Endodermal cell (in vitro differentiated cells): Measurements from ENCODE around the gene SLC2A1. TPM values are rescaled to one million over a fixed set of nuclear protein-coding genes. Genes with fewer than 3 reads are reported as not detected.
"Not testable (repeated sequence)": the region's sequence is repeated elsewhere in the genome, so short reads cannot be mapped to it uniquely, and the experiment has no call there.

ENCODE experiments used
- DNase-seq: peaks from one replicate; pipeline ENCODE4 v3.0.0-alpha.2; 2017
- H3K27ac ChIP-seq: 2 replicates; pipeline ENCODE4 v1.5.1; 2013; ENCODE audit warnings: mild to moderate bottlenecking, low read depth, low read length, moderate library complexity
- H3K27me3 ChIP-seq: 2 replicates; pipeline ENCODE4 v1.6.1; 2013; ENCODE audit warnings: mild to moderate bottlenecking, low read length, moderate library complexity; ENCODE audit not compliant: insufficient read depth, control insufficient read depth, poor library complexity, severe bottlenecking
- H3K36me3 ChIP-seq: 2 replicates; pipeline ENCODE4 v1.7.0; 2013; ENCODE audit warnings: mild to moderate bottlenecking, low read length, moderate library complexity; ENCODE audit not compliant: control insufficient read depth, insufficient read depth
- H3K4me1 ChIP-seq: one replicate; pipeline ENCODE4 v1.7.0; 2013; ENCODE audit warnings: low read length; ENCODE audit not compliant: control insufficient read depth, insufficient read depth
- H3K4me3 ChIP-seq: 2 replicates; pipeline ENCODE4 v1.5.1; 2013; ENCODE audit warnings: mild to moderate bottlenecking, low read length, moderate library complexity
- H3K9ac ChIP-seq: 2 replicates; pipeline ENCODE4 v1.6.1; 2013; ENCODE audit warnings: mild to moderate bottlenecking, low read length, moderate library complexity; ENCODE audit not compliant: poor library complexity, severe bottlenecking; ENCODE audit errors: extremely low read depth
- H3K9me3 ChIP-seq: 2 replicates; pipeline ENCODE4 v1.6.1; 2013; ENCODE audit warnings: mild to moderate bottlenecking, low read length, moderate library complexity; ENCODE audit not compliant: control insufficient read depth
- H3K27ac Mint-ChIP-seq: 2 replicates; pipeline ENCODE4 v1.8.0; 2020; ENCODE audit warnings: mixed read lengths
- H3K27me3 Mint-ChIP-seq: 2 replicates; pipeline ENCODE4 v1.8.0; 2021; ENCODE audit warnings: mild to moderate bottlenecking, mixed read lengths; ENCODE audit not compliant: insufficient read depth
- H3K36me3 Mint-ChIP-seq: 2 replicates; pipeline ENCODE4 v1.8.0; 2020; ENCODE audit warnings: low read depth, mixed read lengths
- H3K4me1 Mint-ChIP-seq: 2 replicates; pipeline ENCODE4 v1.8.0; 2020; ENCODE audit warnings: mixed read lengths
- H3K4me3 Mint-ChIP-seq: 2 replicates; pipeline ENCODE4 v1.8.0; 2020; ENCODE audit warnings: mild to moderate bottlenecking, moderate library complexity, mixed read lengths
- H3K9me3 Mint-ChIP-seq: 2 replicates; pipeline ENCODE4 v1.8.0; 2020; ENCODE audit warnings: mild to moderate bottlenecking, mixed read lengths
- WGBS, 2 experiments: methylation state at CpG; one replicate each; pipeline versions ENCODE4 v1.1.5 to v1.1.7; 2013; ENCODE audit warnings: missing lambda C conversion rate in 2 of 2, mixed read lengths in 1 of 2; ENCODE audit not compliant: insufficient coverage in 1 of 2, insufficient read length in 1 of 2; 5-methylcytosine and 5-hydroxymethylcytosine counted together
- total RNA-seq, 2 donors: library from RNA; stranded (reverse); fragmentation: NEBNext Ultra II Directional in 1 of 2; extraction: Animal tissue kit (Norgen Biotek cat#: 25700) in 1 of 2; gene quantifications; 2 replicates in 1 of 2; 3 replicates in 1 of 2; pipeline ENCODE4 v1.2.1, GENCODE V29; 2021
- TF ChIP-seq, protein P1 (sequence below): fragments of 200-600 bp; sonication (generic); conservative IDR thresholded peaks from 2 replicates; pipeline ENCODE4 v1.5.0; 2021; ENCODE audit warnings: antibody characterized with exemption, mild to moderate bottlenecking

SLC2A1 gene
- total RNA-seq, 2 donors from 2014 or later = 42.5 to 69.7 TPM

DNA sequence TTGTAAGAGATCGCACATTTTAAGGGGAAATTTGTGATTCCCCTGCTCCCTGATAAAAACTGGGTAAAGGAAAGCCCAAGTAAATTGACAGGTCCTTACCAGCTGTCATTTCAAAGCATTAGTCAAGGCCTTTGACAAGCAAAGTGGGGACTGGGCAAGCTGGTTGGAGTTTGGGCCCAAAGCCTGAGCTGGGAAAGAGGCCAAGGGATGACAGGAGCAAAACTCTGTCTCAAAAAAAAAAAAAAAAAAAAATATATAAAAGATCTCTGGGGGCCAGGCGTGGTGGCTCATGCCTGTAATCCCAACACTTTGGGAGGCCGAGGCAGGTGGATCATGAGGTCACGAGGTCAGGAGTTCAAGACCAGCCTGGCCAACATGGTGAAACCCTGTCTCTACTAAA is 36.9 kb downstream of the SLC2A1 start:
- peaks cover 3% of the 10 kb centered on the region for H3K4me1 ChIP-seq

DNA sequence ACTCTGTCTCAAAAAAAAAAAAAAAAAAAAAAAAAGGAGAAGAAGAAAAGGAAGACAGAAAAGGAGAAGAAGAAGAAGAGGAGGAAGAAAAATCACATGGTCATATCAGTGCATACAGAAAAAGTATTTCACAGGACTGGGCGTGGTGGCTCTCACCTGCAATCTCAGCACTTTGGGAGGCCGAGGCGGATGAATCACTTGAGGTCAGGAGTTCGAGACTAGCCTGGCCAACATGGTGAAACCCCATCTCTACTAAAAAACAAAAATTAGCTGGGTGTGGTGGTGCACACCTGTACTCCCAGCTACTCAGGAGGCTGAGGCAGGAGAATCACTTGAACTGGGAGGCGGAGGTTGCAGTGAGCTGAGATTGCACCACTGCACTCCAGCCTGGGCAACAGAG is 39.0 kb downstream of the SLC2A1 start:
- H3K4me1 Mint-ChIP-seq, H3K27ac Mint-ChIP-seq: not testable (repeated sequence)
- WGBS, 2 experiments = 96% methylated on average over 3 to 5 of the region's 5 CpGs

More for the DNA sequence above, 36.9 kb downstream of the SLC2A1 start:
- H3K36me3 Mint-ChIP-seq = peaks cover 7% of the 10 kb centered on the region
- Histone ChIP-seq H3K9me3 (peaks cover 9% of the 10 kb centered on the region), H3K4me3 (no peak overlapping the region), H3K27me3 (no peaks in the 10 kb centered on the region), H3K36me3 (peaks cover 7% of the 10 kb centered on the region), H3K9ac (no peak overlapping the region), H3K27ac (no peak overlapping the region)
- no peak overlapping the region for H3K27ac Mint-ChIP-seq
- H3K4me1 Mint-ChIP-seq = peaks cover 15% of the 10 kb centered on the region
- TF ChIP-seq, protein P1, sequence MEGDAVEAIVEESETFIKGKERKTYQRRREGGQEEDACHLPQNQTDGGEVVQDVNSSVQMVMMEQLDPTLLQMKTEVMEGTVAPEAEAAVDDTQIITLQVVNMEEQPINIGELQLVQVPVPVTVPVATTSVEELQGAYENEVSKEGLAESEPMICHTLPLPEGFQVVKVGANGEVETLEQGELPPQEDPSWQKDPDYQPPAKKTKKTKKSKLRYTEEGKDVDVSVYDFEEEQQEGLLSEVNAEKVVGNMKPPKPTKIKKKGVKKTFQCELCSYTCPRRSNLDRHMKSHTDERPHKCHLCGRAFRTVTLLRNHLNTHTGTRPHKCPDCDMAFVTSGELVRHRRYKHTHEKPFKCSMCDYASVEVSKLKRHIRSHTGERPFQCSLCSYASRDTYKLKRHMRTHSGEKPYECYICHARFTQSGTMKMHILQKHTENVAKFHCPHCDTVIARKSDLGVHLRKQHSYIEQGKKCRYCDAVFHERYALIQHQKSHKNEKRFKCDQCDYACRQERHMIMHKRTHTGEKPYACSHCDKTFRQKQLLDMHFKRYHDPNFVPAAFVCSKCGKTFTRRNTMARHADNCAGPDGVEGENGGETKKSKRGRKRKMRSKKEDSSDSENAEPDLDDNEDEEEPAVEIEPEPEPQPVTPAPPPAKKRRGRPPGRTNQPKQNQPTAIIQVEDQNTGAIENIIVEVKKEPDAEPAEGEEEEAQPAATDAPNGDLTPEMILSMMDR = no peak
- H3K9me3 Mint-ChIP-seq = peaks cover 12% of the 10 kb centered on the region
- DNase-seq = no peak
- no peak overlapping the region for H3K4me3 Mint-ChIP-seq
- H3K27me3 Mint-ChIP-seq = no peaks in the 10 kb centered on the region
- WGBS, 2 experiments = 93 to 100% methylated on average over 4 of the region's 4 CpGs

DNA sequence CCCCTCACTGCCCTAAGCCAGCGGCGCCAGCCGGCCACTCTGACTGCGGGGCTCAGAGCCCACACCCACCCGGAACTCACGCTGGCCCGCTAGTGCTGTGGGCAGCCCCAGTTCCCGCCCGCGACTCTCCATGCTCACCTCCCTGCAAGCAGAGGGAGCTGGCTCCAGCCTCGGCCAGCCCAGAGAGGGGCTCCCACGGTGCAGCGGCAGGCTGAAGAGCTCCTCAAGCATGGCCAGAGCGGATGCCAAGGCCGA is 41.5 kb downstream of the SLC2A1 start:
- no peak overlapping the region for H3K4me3 Mint-ChIP-seq
- H3K36me3 ChIP-seq = no peaks in the 10 kb centered on the region
- peaks cover 9% of the 10 kb centered on the region for H3K9me3 ChIP-seq
- H3K9ac ChIP-seq = no peak overlapping the region
- H3K4me1 ChIP-seq = no peaks in the 10 kb centered on the region
- H3K27me3 ChIP-seq = no peaks in the 10 kb centered on the region
- H3K27me3 Mint-ChIP-seq = no peaks in the 10 kb centered on the region
- TF ChIP-seq, protein P1 = no peak
- no peak for DNase-seq
- peaks cover 28% of the 10 kb centered on the region for H3K9me3 Mint-ChIP-seq
- no peak overlapping the region for H3K27ac Mint-ChIP-seq
- no peak overlapping the region for H3K27ac ChIP-seq
- no peaks in the 10 kb centered on the region for H3K36me3 Mint-ChIP-seq
- 91 to 96% methylated on average over 6 to 15 of the region's 15 CpGs for WGBS, 2 experiments
- no peak overlapping the region for H3K4me3 ChIP-seq
- H3K4me1 Mint-ChIP-seq = no peaks in the 10 kb centered on the region

More for the DNA sequence above, 39.0 kb downstream of the SLC2A1 start:
- not testable (repeated sequence) for DNase-seq, H3K27ac ChIP-seq, H3K9me3 ChIP-seq, H3K27me3 Mint-ChIP-seq, H3K9ac ChIP-seq, H3K36me3 ChIP-seq, H3K4me3 ChIP-seq, H3K27me3 ChIP-seq, H3K4me3 Mint-ChIP-seq, H3K36me3 Mint-ChIP-seq, H3K4me1 ChIP-seq
- H3K9me3 Mint-ChIP-seq = peaks cover 26% of the 10 kb centered on the region

DNA sequence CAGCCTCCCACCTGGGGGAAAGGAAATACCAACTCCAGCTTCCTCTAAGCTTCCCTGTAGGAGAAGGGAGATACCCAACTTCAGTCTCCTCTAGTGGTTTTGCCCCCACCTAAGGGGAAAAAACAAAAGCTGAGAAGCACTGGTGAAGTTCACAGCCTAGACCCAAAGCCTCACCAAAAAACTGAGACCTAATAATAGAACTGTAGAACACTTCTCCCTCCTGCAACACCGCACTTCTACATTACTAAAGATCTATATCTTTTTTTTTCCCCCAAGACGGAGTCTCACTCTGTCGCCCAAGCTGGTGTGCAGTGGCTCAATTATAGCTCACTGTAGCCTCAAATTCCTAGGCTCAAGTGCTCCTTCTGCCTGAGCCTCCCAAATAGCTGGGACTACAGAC is 43.2 kb downstream of the SLC2A1 start:
- Mint-ChIP-seq H3K27me3 (no peaks in the 10 kb centered on the region), H3K4me1 (no peaks in the 10 kb centered on the region), H3K27ac (no peak overlapping the region), H3K36me3 (no peaks in the 10 kb centered on the region), H3K9me3 (peaks cover 28% of the 10 kb centered on the region), H3K4me3 (no peak overlapping the region)
- H3K27ac ChIP-seq = no peak overlapping the region
- 96% methylated on average over 3 of the region's 3 CpGs for WGBS, 2 experiments
- H3K36me3 ChIP-seq = no peaks in the 10 kb centered on the region
- no peak overlapping the region for H3K9ac ChIP-seq
- no peak overlapping the region for H3K4me3 ChIP-seq
- no peaks in the 10 kb centered on the region for H3K27me3 ChIP-seq
- no peak for DNase-seq
- no peaks in the 10 kb centered on the region for H3K4me1 ChIP-seq
- TF ChIP-seq, protein P1 = no peak
- peaks cover 9% of the 10 kb centered on the region for H3K9me3 ChIP-seq
